Measurements from ENCODE around the gene REXO1. TPM values are rescaled to one million over a fixed set of nuclear protein-coding genes. Genes with fewer than 3 reads are reported as not detected.
A peak's percentile ranks its signal among the peaks of the same experiment; 100 is the strongest.

Gene REXO1
- total and polyA plus RNA-seq, 2 of the 8 experiments (the other 6 are each of a cell fraction or from before 2014, with no cell fraction given) = 42.4 to 44.3 TPM

- TF ChIP-seq CHD7 (IDR thresholded peaks at IDR 0.05; ENCODE audit: insufficient replicate concordance, low read length) = no peak
- 0 out of 4 replicates have a peak, but pooled peaks of 1 of the 2 experiments have one; percentile 37 for TF ChIP-seq SIN3A (conservative IDR thresholded peaks at IDR 0.05 in 1 of 2, IDR thresholded peaks at IDR 0.05 in 1 of 2; ENCODE audit: low read depth in 1 of 2, low read length in 2 of 2)
Measured at GRCh38 chr19:1884291-1884718, 36.0 kb upstream of the REXO1 start (continued).

Measured in H1 (cell line).